Suprapubic skin (tissue), 3 donors: ENCODE data around the gene MDM1.

Source experiments
- EP300 ChIP-seq: sonication (generic); formaldehyde crosslinking; IDR thresholded peaks from one replicate; pipeline ENCODE4 v1.6.1; 2017; ENCODE audit warnings: antibody characterized with exemption
- TF ChIP-seq, protein P1 (sequence below), 2 donors: fragments of 200-600 bp in 1 of 2; fragments of 450-650 bp in 1 of 2; sonication (generic) in 1 of 2; IDR thresholded peaks; one replicate each; pipeline ENCODE4 v1.5.1; 2016 to 2019; ENCODE audit warnings: antibody characterized with exemption in 2 of 2, mild to moderate bottlenecking in 1 of 2, moderate library complexity in 1 of 2

DNA sequence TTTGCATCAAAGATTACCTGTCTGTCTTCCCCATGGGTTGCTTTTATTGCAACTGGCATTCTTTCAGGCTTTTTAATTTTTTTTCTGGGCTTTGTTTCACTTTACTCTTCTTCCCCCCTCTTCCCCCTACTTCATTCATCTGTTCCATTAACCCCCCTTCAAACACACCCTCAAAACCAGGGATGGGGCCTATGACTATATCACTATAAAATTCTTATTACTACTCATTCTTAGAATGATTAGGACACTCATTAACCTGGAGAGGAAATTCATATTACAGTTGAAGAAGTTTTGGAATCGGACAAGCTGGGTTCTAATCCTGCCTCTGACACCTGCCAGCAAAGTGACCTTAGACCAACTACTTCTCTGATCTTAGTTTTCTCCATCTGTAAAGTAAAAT, 24.8 kb upstream of the MDM1 start:
- TF ChIP-seq EP300: no peak
- TF ChIP-seq, protein P1, sequence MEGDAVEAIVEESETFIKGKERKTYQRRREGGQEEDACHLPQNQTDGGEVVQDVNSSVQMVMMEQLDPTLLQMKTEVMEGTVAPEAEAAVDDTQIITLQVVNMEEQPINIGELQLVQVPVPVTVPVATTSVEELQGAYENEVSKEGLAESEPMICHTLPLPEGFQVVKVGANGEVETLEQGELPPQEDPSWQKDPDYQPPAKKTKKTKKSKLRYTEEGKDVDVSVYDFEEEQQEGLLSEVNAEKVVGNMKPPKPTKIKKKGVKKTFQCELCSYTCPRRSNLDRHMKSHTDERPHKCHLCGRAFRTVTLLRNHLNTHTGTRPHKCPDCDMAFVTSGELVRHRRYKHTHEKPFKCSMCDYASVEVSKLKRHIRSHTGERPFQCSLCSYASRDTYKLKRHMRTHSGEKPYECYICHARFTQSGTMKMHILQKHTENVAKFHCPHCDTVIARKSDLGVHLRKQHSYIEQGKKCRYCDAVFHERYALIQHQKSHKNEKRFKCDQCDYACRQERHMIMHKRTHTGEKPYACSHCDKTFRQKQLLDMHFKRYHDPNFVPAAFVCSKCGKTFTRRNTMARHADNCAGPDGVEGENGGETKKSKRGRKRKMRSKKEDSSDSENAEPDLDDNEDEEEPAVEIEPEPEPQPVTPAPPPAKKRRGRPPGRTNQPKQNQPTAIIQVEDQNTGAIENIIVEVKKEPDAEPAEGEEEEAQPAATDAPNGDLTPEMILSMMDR (IDR thresholded peaks at IDR 0.05): no peak
